GM18909 (cell line): ENCODE measurements around the gene RAD51B.
"Not testable (repeated sequence)": the region's sequence is repeated elsewhere in the genome, so short reads cannot be mapped to it uniquely, and the experiment has no call there.

ENCODE experiments used
- ATAC-seq: cut with Tn5 transposase; IDR thresholded peaks from one replicate; pipeline ENCODE4 v1.9.1; 2021; ENCODE audit warnings: mild to moderate bottlenecking; ENCODE audit not compliant: unreplicated experiment, poor library complexity

Gene RAD51B

DNA sequence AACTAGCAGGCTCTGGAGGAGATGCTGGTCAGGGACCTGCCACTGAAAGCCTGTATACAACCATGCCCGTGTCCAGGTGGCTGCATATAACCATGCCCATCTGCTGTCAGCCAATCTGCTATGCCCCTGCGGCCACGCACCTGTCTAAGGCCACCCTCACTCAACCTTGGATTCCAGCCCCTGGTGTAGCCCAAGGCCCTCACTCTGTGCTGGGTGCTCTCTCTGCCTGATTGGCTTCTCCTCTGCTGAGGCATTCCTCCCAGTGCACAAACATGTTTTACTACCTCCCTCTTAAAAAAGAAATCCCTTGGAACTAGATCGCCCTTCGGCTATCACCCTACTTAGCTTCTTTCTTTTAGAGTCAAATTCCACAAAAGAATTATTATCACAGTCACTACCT is 927.8 kb downstream of the RAD51B start:
- no peak for ATAC-seq

DNA sequence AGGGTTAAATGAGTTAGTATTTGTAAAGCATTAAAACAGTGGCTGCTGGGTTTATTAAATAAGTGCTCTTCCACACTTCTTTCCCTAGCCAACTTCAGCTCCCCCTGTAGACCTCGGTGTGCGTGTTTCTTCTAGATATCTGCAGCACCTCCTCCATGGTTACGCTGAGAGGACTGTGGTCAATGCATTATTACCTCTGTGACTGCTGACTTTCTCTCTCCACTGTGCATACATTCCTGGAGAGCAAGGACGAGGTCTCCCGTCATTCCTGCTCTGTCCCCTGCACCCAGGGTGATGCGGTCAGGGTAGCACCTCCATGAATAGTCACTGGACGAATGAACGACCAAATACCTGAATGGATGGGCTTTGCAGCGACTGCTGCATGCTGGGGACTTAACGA is 928.7 kb downstream of the RAD51B start:
- no peak for ATAC-seq

DNA sequence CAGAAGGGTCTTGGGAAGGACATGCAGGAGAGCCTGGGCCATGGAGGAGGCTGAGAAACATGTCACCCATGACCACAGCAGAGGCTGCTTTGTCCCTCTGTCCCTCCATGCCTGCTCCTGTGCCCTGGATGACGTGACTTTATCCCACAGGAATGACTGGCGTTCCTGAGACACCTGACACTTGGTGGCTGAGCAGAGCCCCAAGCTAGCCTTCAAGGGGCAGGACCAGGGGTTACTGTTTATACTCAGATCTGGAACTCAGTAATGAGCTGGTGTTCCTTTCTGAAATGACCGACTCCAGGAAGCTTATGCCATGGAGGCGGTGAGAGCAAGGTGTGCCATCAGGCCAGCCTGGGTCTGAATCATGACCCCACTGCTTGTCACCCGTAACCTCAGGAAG is 929.1 kb downstream of the RAD51B start:
- no peak for ATAC-seq

DNA sequence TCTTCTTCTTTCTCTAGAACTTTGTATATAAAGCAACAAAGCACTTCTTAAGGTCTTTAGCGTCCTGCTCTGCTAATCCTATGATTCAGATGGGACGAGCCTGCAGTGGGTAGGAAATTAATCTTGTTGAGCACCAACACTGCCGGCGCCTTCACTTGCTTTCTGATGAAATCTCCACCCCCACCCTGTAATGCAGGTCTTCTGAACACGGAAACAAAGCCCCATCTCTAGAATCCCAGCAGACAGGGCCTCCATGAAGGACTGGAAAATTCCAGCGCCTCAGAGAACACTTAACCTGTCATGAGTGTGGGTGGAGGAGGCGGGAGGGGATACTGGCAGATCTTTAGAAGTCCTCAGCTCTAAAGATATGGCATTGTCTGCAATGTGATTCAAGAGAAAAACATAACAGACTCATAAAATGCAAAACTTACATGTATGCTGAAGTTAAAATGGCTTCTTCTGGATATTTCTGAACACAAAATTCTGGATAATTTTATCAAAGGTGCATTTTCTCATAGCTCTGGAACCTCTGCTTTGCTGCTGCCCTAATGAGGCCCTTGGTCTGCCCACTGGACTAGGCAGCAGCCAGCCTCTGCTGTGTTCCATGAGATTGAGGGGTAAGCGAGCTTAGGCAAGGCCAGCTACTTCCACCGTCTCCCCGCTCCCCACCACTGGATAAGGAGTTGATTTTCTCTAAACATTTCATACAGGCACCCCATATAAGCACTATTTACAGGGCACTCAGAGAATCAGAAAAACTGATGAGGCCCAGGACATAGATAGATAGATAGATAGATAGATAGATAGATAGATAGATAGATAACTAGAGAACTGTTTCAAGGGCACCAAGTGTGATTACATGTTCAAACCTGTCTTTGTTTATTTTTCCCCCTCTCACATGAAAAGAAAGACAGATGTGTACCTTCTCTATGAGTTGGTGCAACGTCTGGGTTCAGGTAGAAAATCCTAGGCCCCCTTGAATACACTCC is 930.2 kb downstream of the RAD51B start:
- no peak for ATAC-seq

DNA sequence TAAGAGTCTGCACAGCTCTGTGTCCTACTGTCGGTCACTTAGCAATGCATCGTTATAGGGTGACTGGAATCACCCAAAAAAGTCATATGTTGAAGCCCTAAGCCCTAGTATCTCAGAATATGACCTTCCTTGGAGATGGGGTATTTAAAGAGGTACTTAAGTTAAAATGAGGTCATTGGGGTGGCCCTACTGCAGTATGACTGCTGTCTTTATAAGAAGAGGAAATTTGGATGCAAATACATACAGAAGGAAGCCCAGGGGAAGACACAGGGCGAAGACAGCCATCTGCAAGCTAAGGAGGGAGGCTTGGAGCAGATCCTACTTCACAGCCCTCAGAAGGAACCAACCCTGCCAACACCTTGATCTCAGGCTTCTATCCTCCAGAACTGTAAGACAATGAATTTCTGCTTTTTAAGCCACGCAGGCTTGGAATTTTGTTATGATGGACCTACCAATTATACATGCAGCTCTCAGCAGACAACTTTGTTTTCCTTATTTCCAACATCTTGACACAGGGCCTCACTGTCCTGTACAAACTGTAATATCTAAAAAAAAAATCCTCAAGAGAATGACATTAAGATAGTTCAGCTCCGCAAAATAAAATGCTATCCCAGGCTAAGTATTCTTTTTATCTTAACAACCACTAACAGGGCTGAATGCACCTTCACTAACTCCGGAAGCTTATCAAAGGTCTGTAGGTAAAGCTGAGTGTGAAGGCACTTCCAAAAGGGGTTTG is 932.9 kb downstream of the RAD51B start:
- ATAC-seq, result no peak

DNA sequence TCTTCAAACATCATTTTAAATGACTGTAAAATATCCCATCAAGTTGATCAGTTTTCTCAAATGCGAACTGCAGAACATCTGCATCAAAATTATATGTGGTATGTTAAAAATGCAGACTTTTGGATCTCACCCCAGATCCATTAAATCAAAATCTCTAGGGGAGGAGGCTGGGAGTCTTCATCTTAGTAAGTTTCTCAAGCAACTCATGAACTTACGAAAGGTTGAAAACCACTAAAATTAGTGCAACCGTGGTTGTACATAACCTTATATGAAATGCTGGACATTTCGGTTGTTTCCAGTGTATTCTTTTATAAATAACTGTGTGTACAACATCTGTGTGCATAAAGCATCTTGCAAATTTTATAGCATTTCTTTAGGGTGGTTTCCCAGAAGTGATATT is 934.1 kb downstream of the RAD51B start:
- ATAC-seq, result no peak

DNA sequence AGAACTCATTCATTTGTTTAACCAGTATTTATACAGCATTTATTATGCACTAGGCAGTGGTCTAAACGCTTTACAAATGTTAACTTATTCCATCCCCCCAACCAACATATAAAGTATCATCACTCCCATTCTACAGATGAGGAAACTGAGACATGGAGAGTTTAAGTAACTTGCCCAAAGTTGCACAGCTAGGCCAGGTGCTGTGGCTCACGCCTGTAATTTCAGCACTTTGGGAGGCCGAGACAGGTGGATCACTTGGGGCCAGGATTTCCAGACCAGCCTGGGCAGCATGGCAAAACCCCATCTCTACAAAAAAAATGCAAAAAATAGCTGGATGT is 935.4 kb downstream of the RAD51B start:
- no peak for ATAC-seq

DNA sequence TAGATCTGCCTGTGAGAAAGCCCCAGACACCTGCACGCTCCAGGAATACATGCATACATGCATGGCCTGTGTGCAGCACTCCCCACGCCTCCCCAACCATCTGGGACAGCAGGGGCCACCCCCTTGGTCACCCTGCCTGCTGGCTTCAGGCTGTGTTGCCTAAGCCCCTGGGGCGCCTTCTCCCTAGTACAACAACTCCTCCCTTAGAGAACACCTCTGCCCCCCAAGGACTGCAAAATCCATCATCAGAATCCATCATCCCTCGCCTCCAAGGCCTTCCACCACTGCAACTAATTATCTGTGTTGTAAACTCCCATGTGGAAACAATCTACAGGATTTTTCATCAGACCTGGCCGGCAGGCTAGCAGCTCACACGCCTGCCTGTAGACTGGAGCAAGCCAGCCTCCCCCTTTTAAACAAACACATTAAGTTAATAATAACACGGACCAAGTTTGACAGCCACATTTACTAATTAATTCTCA is 936.5 kb downstream of the RAD51B start:
- ATAC-seq, result no peak

DNA sequence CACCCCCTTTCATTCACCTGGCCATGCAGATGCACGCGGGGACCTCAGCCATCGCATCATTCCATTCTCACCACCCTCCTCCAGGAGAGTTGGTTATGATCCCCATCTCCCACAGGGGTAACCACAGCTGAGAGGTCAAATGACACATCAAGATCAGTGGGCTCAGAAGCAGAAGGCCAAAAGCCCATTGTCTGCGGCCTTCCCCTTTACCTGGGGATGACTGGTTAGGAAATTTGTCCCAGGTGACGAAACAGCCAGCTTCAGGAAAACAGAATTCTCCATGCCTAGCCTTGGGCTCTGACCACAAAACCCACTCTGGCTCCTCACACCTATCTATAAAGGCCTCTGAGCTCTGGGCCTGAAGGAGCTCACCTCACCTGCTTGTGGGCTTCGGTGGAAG is 937.2 kb downstream of the RAD51B start:
- ATAC-seq, result no peak

DNA sequence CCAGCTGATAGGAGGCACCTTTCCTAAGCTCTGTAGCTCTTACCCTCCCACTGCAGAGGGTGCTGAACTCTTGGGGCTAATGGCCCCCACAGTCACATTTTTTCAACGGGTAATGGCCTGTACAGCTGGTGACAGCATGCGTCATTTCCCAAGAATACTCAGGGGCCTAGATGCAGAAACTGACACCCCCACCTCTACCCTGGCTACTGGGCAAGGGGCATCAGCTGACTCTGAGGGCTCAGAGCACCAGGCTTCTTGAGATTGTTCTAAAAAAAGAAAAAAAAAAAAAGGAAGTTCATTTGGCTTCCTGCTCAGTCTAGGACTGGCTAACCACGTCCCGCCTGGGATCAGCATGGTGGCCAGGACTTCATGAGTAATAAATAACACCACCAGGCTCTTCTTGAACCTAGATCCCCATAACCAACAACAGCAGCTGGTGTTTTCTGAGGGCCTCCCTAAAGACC is 938.1 kb downstream of the RAD51B start:
- ATAC-seq, result no peak

DNA sequence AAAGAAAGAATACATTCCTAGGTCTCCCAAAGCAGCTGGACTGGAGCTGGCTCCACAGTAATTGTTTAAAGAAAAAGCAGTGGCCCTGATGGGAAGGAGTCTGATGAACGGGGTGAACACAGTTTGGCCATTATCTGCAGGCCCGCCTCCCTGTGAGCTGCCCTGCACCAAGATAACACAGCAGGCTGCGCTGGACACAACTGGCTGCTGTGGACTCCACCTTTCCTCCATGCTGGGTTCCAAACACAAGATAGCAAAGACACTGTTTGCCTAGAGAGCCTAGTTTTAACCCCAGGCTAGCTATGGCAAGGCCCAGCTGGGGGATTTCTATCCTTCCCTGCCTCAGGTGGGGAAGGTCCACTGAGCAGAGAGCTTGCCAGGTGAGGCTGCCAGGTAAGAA is 938.7 kb downstream of the RAD51B start:
- ATAC-seq, result no peak

DNA sequence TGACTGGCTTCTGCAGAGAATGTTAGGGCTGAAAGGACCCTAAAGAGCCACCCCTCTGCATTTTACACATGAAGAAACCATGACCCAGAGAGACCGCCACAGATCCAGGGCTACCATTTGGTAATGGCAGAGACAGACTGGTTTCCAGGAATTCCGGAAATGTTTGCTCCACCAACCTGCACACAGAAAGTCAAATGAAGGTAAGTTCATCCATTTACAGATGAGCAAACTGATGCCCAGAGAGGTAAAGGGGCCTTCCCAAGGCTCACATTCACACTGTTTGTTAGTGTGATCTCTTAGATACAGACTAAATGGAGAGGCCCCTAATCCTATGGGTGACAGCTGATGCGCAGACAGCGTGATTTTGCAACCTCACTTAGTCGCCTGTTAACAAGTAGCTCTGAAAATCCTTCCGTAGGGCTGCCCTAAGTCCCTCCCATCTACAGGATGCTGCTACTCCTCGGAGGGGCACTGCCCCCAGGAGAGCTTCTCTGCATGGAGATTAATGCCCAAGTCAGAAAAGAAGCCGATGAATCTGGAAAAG is 939.5 kb downstream of the RAD51B start:
- no peak for ATAC-seq

DNA sequence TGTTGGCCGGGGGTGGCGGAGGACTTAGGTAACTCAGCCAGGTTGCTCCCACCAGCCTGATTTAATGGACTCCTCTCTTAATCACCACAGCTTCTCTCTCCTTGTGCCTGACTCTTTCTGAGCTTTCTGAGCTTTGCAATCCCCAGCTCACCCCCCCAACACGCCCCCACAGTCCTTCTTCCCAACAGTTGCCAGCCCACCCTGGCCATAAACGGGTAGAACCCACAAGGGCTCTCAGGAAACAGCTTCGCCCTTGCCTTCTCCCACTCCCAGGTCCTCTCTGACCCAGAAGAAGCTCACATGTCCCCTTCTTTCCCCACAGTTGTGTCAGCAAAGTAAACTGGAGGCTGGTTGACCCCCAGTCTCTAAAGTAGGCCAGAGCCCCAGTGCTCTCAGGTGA is 940.4 kb downstream of the RAD51B start:
- no peak for ATAC-seq

DNA sequence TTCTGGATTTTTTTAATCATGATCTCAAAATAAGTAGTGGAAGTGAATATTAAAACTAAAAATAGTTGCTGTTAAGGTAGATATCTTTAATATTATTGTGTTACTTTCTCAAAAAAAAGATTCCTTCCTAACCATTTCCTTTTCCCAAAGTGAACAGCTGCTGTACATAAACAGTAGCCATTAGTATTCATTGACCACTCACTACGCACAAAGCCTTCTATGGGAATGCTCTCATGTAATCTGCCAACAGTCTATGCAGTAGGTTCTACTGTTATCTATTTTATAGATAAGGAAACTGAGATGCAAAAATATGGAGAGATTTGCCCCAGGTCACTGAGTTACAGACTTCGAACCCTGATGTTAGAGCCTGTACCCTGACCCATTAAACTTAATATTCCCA is 941.2 kb downstream of the RAD51B start:
- ATAC-seq, result no peak

DNA sequence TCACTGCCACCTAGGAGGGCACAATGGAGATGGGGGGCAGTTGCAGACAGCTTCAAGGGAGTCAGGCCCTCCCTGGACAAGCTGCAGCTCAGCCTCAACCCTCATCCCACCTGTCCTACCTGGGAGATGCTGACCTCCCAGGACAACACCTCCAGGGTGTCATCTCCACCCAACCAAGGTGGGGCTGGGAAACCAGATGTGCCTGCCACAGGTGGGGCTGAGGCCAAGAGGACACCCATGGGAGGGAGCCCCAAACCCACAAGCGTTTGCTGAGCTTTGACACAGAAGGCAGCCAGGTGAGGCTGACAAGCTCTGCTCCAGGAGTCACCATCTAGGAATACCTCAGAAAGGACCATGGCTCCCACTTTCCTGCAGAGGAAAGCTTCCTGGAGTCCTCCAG is 941.8 kb downstream of the RAD51B start:
- ATAC-seq, result no peak

DNA sequence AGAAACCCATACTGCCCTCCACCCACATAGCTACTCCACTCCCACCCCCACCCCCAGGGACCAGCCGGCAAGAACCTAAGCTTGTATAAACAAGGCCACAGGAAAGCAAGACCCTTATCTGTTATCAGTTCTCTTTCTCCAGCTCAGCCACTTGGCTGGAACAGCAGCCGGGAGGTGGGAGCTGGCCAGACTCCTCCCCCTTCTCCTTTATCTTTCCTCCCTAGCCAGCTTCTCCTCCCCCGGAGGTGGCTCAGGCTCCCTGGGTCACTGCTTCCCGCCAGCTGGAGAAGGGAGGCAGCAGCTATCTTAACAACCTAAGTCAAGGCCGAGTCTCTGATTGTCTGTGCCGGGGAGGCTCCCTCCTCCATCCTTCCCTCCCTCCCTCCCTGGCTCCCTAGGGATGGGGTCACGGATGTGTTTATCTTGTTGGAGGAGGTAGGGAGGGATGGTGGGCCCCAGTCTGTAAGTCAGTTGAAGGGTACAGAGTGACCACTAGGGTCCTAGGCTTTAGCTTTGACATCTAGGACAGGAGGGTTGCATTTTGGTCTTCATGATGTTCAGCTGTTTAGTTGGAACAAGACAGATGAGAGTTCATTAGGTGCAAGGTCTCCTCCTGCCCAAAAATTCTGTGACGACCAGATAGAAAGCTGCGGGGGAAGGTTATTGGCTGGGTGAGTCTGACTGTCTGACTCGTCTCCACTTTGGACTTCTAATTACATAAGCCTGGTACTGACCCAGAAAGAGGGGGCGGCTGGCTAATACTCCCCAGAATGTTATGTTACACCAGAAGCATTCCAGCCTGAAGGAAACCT is 943.6 kb downstream of the RAD51B start:
- ATAC-seq, result no peak

DNA sequence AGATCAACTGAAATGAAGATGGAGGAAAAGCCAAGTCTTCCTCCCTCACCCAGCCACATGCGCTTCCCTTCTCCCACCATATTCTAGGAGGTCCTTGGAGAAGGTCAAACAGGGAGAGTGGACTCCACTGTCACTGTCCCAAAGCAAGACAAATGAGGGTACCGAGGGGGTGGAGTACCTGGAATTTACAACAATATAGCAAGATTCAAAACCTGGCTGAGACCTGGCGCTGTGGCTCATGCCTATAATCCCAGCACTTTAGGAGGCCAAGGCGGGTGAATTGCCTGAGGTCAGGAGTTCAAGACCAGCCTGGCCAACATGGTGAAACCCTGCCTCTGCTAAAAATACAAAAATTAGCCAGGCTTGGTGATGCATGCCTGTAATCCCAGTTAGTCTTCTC is 944.3 kb downstream of the RAD51B start:
- not testable (repeated sequence) for ATAC-seq

DNA sequence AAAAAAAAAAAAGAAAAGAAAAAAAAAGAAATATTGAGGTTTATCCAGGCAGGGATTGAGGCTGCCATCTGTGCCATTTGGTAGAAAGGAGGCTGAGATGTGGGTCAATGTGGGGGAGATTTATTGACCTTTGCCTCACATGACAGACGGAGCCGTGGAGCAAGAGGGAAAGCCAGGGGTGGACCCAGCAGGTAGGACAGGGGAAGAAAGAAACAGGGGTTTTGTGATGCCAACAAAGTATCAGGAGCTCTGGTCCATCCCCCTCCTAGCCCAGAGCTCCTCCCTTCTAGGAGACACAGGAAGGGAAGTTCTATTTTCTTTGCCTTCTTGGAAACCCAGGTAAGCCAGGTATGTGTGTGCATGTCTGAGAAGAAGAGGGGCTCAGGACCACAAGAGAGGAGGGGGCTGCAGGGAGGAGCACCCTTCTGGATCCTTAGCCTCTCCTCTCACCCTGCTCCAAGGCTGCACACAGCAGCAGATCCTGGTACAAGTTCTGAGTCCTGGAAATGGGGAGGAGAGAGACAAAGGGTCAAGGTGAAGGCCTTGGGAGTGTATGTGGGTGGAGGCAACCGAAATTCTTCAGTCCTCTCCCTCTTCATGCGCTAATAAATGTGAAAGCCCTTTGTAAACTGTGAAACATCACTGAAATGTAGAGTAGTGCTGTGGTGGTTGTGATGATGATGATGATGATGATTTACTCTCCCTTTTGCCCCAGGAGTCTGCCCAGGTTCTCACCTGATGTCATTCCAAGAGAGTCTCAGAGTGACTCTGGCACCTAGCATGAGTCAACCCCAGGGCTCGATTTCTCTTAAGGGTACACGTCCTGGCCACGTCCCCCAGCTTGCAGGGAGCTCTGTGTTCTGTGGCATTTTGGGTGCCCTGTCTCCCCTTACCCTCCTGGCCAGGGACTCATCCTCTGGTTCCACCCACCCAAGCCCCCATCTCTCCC is 947.0 kb downstream of the RAD51B start:
- ATAC-seq, result no peak

DNA sequence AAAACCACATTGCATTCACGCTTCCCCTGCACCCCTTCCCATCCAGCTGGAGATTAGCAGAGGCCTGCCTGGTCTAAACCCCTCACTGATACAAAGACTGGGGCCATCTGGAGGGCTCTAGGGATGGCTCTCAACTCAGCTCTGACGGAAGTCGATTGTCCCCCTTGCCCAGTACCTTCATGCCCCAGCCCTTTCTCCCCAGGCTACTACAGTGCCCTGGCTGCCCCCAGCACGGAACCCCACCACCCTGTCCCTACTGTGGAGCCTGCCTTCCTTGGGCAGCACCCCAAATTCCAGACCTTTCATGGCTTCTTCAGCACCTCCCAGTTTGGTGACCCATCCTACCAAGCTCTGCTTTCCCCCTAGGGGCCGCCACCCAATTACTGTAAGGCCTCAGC is 947.7 kb downstream of the RAD51B start:
- no peak for ATAC-seq
